EH (cell line): ENCODE measurements around the gene SLC7A9.
"Not testable (repeated sequence)": the region's sequence is repeated elsewhere in the genome, so short reads cannot be mapped to it uniquely, and the experiment has no call there.

Experiments
- DNase-seq: peaks from one replicate; pipeline ENCODE4 v3.0.0-alpha.2; 2015; ENCODE audit warnings: low read depth

SLC7A9 gene

GRCh38 chr19:32798201-32798600, 71.4 kb downstream of the SLC7A9 start:
- DNase-seq = no peak

- DNase-seq = no peak
Measured at GRCh38 chr19:32789429-32789828, 80.1 kb downstream of the SLC7A9 start.

GRCh38 chr19:32787895-32788294, 81.7 kb downstream of the SLC7A9 start:
- not testable (repeated sequence) for DNase-seq

- not testable (repeated sequence) for DNase-seq
Measured at GRCh38 chr19:32787161-32787813, 82.3 kb downstream of the SLC7A9 start.

GRCh38 chr19:32782089-32782488, 87.5 kb downstream of the SLC7A9 start:
- DNase-seq = not testable (repeated sequence)

- DNase-seq = no peak
Measured at GRCh38 chr19:32781280-32781679, 88.3 kb downstream of the SLC7A9 start.
